ENCODE measurements around the gene ARHGAP11A.
"Not testable (repeated sequence)": the region's sequence is repeated elsewhere in the genome, so short reads cannot be mapped to it uniquely, and the experiment has no call there.

Gene ARHGAP11A, protein sequence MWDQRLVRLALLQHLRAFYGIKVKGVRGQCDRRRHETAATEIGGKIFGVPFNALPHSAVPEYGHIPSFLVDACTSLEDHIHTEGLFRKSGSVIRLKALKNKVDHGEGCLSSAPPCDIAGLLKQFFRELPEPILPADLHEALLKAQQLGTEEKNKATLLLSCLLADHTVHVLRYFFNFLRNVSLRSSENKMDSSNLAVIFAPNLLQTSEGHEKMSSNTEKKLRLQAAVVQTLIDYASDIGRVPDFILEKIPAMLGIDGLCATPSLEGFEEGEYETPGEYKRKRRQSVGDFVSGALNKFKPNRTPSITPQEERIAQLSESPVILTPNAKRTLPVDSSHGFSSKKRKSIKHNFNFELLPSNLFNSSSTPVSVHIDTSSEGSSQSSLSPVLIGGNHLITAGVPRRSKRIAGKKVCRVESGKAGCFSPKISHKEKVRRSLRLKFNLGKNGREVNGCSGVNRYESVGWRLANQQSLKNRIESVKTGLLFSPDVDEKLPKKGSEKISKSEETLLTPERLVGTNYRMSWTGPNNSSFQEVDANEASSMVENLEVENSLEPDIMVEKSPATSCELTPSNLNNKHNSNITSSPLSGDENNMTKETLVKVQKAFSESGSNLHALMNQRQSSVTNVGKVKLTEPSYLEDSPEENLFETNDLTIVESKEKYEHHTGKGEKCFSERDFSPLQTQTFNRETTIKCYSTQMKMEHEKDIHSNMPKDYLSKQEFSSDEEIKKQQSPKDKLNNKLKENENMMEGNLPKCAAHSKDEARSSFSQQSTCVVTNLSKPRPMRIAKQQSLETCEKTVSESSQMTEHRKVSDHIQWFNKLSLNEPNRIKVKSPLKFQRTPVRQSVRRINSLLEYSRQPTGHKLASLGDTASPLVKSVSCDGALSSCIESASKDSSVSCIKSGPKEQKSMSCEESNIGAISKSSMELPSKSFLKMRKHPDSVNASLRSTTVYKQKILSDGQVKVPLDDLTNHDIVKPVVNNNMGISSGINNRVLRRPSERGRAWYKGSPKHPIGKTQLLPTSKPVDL

DNA sequence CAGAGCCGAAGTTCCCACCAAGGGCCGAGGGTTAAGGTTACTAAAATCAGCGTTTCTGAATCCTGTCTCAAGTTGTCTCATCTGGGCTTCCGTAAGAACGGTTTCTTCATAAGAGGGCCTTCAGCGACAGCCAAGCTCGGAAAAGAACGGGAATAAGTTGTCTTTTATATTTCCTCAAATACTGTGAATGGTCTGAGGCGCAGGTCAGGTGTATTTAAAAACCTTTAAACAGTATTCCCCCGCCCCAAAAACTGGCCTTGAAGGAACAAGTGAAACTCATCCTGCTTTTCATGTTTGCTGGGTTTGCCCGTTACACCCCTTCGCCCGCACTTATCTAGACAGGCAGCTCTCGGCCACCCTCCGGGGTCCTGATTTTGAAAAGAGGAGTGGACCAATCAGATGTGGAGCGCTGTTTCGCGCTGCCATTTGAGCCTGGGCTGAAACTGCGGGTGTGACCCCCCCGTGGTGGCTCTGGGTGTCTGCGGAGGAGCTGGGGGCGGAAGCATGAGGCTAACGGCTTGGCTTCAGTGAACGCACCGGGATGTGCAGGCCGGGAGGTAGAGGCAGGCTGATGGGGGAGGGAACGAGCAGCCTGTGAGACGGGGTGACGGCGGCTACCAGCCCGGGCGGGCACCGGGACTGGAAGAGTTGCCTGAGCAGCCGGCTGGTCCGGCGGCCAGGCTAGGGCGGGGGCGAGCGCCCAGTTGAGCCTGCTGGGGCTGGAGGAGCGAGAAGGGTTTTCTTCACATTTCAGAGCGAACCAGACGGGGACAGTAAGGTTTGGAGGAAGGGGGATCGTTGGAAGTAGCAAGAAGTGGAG lies at the start of gene ARHGAP11A:
ARHGAP11A (plus strand) TSS at position 454 of the 820 bp plus-strand sequence. CDS start 708 bp downstream, outside the sequence.
- peak within 1 kb of the TSS; percentile 84 for H3K27ac Mint-ChIP-seq (ENCODE audit: low read depth)
- DNase-seq (ENCODE audit: low spot score in 2 of 2) (peak; percentile 71 to 82), ATAC-seq (replicated peaks; ENCODE audit: extremely low read depth, poor library complexity, severe bottlenecking) (peak; percentile 87)
- H3K4me1 Mint-ChIP-seq: peaks cover 22% of the 10 kb centered on the region
- H3K36me3 Mint-ChIP-seq (ENCODE audit: insufficient read depth); H3K27me3 Mint-ChIP-seq; H3K9me3 Mint-ChIP-seq: not testable (repeated sequence)
- peak within 1 kb of the TSS; percentile 79 for H3K4me3 Mint-ChIP-seq

DNA sequence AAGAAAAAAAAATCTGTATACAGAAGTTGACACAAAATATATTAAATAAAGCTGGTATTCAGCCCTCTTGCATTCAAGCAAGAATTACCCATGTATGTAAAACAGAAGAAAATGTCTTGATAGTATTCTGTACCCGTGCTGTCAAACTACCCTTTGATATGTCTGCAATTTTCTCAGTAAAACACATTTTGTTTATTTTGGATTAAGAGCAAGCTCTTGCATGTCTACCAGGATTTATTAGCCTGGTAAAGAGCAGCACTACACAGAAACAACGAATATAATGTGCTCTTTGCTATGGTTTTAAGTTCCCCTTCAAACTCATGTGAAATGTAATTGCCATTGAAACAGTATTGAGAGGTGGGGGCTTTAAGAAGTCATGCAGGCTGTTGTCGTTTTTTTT lies 46.3 kb upstream of the ARHGAP11A start:
- H3K27ac Mint-ChIP-seq (ENCODE audit: low read depth); DNase-seq (ENCODE audit: low spot score in 2 of 2); H3K4me3 Mint-ChIP-seq; H3K36me3 Mint-ChIP-seq (ENCODE audit: insufficient read depth); H3K9me3 Mint-ChIP-seq; H3K27me3 Mint-ChIP-seq; ATAC-seq (replicated peaks; ENCODE audit: extremely low read depth, poor library complexity, severe bottlenecking); H3K4me1 Mint-ChIP-seq: not testable (repeated sequence)

DNA sequence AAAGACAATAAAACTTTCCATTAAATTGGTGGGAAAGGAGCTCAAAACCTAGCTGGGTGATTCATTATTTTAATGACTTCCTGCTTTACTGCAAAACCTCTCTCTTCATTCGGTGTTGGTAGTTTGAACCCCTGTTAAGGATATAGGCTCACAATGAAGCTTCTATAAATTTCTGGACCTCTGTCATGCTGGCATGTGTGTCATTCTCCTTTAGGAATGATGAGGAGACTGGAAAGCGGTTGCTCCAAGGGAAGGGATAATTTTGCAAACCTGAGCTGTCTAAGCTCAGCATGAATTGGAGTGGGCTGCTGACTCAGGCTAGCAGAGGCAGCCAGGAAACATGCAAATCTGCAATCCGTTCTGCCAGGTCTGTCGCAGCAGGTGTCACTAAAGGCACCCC lies 36.8 kb upstream of the ARHGAP11A start:
- not testable (repeated sequence) for H3K4me1 Mint-ChIP-seq; H3K27me3 Mint-ChIP-seq; H3K4me3 Mint-ChIP-seq; H3K36me3 Mint-ChIP-seq (ENCODE audit: insufficient read depth); H3K9me3 Mint-ChIP-seq; ATAC-seq (replicated peaks; ENCODE audit: extremely low read depth, poor library complexity, severe bottlenecking); DNase-seq (ENCODE audit: low spot score in 2 of 2); H3K27ac Mint-ChIP-seq (ENCODE audit: low read depth)

DNA sequence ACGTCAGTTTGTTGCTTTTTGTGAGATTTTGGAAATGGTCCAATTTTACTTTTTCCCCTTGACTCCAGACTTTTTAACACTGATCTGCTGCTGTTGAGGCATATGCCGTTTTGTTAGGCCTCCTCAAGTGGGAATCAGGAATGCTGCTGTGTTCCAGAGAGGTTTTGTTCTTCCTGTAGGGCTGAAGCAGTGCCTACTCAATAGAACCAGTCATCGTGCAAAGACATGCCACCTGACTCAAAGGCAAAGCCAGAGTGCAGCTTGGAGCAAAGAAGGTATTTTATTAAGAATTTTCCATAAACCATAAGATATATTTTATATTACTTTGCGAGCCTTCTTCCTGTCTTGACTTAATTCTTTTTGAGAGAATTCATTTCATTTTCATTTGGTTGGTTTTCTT lies 29.5 kb upstream of the ARHGAP11A start:
- H3K9me3 Mint-ChIP-seq; ATAC-seq (replicated peaks; ENCODE audit: extremely low read depth, poor library complexity, severe bottlenecking); H3K36me3 Mint-ChIP-seq (ENCODE audit: insufficient read depth); H3K4me1 Mint-ChIP-seq; H3K27ac Mint-ChIP-seq (ENCODE audit: low read depth); DNase-seq (ENCODE audit: low spot score in 2 of 2); H3K4me3 Mint-ChIP-seq; H3K27me3 Mint-ChIP-seq: not testable (repeated sequence)

DNA sequence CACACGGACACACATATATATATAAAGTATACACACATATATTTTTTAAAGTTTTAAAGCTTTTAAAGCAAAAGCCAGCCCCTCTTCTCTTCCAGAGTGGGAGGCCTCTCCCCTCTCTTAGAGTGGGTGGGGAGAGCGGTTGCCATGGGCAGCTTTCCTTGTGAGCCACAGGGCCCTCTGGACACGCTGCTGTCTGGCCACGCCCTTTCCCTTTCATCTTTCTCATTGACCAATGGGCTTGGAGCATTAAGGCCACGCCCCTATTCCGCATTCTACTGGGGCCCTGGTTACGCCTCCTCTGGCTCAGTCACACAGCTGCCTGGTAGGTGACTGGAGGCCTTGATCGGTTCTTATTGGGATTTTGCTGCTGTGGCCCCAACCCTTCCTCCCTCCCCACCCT lies 22.2 kb upstream of the ARHGAP11A start, which contains the start of gene GOLGA8N:
GOLGA8N (plus strand) TSS at position 306 of the 400 bp plus-strand sequence.
- not testable (repeated sequence) for H3K4me1 Mint-ChIP-seq; H3K36me3 Mint-ChIP-seq (ENCODE audit: insufficient read depth); H3K4me3 Mint-ChIP-seq; H3K27me3 Mint-ChIP-seq; DNase-seq (ENCODE audit: low spot score in 2 of 2); H3K9me3 Mint-ChIP-seq; H3K27ac Mint-ChIP-seq (ENCODE audit: low read depth); ATAC-seq (replicated peaks; ENCODE audit: extremely low read depth, poor library complexity, severe bottlenecking)

DNA sequence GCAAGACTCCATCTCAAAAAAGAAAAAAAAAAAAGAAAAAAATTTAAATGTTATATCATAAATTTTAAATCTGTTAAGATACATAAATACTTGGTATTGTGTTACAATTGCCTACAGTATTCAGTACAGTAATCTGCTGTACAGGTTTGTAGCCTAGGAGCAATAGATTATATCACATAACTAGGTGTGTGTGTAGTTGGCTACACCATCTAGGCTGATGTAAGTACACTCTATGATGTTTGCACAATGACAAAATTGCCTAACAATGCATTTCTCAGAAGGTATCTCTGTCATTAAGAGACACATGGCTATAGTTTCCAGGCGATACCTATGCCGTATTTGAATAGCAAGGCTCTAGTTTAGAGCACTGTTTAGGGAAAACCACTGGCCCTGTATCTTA lies 5.8 kb upstream of the ARHGAP11A start:
- not testable (repeated sequence) for DNase-seq (ENCODE audit: low spot score in 2 of 2); H3K36me3 Mint-ChIP-seq (ENCODE audit: insufficient read depth); H3K27me3 Mint-ChIP-seq; ATAC-seq (replicated peaks; ENCODE audit: extremely low read depth, poor library complexity, severe bottlenecking); H3K4me3 Mint-ChIP-seq; H3K27ac Mint-ChIP-seq (ENCODE audit: low read depth); H3K9me3 Mint-ChIP-seq; H3K4me1 Mint-ChIP-seq

DNA sequence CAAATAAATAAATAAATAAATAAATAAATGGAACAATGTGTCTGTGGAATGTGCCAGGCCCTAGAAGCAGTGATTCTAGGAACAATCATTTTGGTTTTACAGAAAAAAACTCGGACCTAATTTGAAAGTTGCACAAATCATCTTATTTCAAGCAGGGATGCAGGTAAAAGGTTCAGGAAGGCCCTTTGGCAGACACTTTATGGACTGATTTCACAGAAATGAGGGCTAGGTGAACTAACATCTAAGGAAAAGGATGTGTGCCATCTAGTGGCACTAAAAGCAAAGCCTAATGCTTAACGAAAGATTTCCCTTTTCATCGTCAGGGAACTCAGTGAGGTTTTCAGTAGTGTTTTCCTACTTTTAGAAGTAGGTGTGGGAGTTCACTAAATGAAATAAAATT lies 4.6 kb upstream of the ARHGAP11A start:
- H3K9me3 Mint-ChIP-seq; DNase-seq (ENCODE audit: low spot score in 2 of 2); ATAC-seq (replicated peaks; ENCODE audit: extremely low read depth, poor library complexity, severe bottlenecking): not testable (repeated sequence)

DNA sequence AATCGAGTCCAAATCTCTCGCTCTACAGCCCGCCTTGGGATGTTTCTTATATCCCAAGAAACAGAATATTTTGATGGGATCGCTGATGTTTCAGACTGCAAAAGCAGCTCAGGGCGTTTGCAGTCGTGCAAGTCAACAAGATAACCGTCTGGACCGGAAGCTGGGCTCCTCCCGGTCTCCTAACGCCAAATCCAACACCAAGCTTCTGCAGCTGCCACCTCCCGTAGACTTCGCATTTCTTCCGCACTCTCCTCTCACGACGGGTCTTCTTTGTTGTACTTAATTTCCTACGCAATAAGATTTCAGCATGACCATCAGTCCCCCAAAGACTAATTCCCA lies 623 bp upstream of the ARHGAP11A start:
- peak; percentile 10 for ATAC-seq (replicated peaks; ENCODE audit: extremely low read depth, poor library complexity, severe bottlenecking)
- not testable (repeated sequence) for H3K36me3 Mint-ChIP-seq (ENCODE audit: insufficient read depth); H3K27me3 Mint-ChIP-seq; DNase-seq (ENCODE audit: low spot score in 2 of 2); H3K9me3 Mint-ChIP-seq
- H3K4me3 Mint-ChIP-seq: peak overlapping the region; percentile 79
- H3K27ac Mint-ChIP-seq (ENCODE audit: low read depth): peak overlapping the region; percentile 84
- H3K4me1 Mint-ChIP-seq: peaks cover 22% of the 10 kb centered on the region

More for the DNA sequence above, 4.6 kb upstream of the ARHGAP11A start:
- not testable (repeated sequence) for H3K27me3 Mint-ChIP-seq; H3K27ac Mint-ChIP-seq (ENCODE audit: low read depth); H3K4me3 Mint-ChIP-seq
- peaks cover 11% of the 10 kb centered on the region for H3K4me1 Mint-ChIP-seq
- peaks cover 10% of the 10 kb centered on the region for H3K36me3 Mint-ChIP-seq (ENCODE audit: insufficient read depth)

DNA sequence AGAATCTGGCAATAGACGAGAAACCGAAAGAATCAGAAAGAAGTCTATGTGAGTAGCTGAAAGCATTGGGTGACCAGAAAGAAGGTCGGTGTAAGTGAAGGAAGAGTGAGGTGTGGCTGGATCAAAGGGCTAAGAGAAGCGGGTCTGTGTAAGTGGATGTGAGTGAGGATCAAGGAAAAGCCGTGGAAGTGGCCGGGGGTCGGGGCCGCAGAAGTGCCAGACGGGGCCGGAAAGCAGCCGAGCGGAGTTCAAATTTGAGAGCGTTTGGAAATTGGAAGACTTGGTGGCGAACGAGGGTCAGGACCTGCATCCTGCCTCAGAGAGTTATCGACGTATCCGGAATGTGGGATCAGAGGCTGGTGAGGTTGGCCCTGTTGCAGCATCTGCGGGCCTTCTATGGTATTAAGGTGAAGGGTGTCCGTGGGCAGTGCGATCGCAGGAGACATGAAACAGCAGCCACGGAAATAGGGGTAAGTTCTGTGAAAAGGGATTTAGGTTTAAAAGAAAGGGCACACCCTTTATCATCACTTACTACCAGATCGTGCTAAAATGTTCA lies 645 bp downstream of the ARHGAP11A start:
- H3K27ac Mint-ChIP-seq (ENCODE audit: low read depth): peak overlapping the region; percentile 84
- ATAC-seq (replicated peaks; ENCODE audit: extremely low read depth, poor library complexity, severe bottlenecking): peak; percentile 7
- H3K9me3 Mint-ChIP-seq; H3K27me3 Mint-ChIP-seq; H3K36me3 Mint-ChIP-seq (ENCODE audit: insufficient read depth); DNase-seq (ENCODE audit: low spot score in 2 of 2): not testable (repeated sequence)
- H3K4me3 Mint-ChIP-seq: peak overlapping the region; percentile 79
- H3K4me1 Mint-ChIP-seq: peaks cover 22% of the 10 kb centered on the region

DNA sequence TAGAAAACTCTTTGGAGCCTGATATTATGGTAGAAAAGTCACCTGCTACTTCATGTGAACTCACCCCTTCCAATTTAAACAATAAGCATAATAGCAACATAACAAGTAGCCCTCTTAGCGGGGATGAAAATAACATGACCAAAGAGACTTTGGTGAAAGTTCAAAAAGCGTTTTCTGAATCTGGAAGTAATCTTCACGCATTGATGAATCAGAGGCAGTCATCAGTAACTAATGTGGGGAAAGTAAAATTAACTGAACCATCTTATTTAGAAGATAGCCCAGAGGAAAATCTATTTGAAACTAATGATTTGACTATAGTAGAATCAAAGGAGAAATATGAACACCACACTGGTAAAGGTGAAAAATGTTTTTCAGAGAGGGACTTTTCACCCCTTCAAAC lies 21.1 kb downstream of the ARHGAP11A start:
- H3K4me1 Mint-ChIP-seq: no peaks in the 10 kb centered on the region
- peaks cover 3% of the 10 kb centered on the region for H3K36me3 Mint-ChIP-seq (ENCODE audit: insufficient read depth)
- no peaks in the 10 kb centered on the region for H3K9me3 Mint-ChIP-seq
- no peak for ATAC-seq (replicated peaks; ENCODE audit: extremely low read depth, poor library complexity, severe bottlenecking)
- H3K27ac Mint-ChIP-seq (ENCODE audit: low read depth): no peak overlapping the region
- no peak for DNase-seq (ENCODE audit: low spot score in 2 of 2)
- H3K4me3 Mint-ChIP-seq: no peak overlapping the region
- H3K27me3 Mint-ChIP-seq: no peaks in the 10 kb centered on the region

DNA sequence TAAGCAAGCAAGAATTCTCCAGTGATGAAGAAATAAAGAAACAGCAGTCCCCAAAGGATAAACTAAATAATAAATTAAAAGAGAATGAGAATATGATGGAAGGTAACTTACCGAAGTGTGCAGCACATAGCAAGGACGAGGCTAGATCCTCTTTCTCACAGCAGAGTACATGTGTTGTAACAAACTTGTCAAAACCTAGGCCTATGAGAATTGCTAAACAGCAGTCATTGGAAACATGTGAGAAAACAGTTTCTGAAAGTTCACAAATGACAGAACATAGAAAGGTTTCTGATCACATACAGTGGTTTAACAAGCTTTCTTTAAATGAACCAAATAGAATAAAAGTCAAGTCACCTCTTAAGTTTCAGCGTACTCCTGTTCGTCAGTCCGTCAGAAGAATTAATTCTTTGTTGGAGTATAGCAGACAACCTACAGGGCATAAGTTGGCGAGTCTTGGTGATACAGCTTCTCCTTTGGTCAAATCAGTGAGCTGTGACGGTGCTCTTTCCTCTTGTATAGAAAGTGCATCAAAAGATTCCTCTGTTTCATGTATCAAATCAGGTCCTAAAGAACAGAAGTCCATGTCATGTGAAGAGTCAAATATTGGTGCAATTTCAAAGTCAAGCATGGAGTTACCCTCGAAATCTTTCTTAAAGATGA lies 21.7 kb downstream of the ARHGAP11A start:
- DNase-seq (ENCODE audit: low spot score in 2 of 2) (no peak), ATAC-seq (replicated peaks; ENCODE audit: extremely low read depth, poor library complexity, severe bottlenecking) (no peak)
- no peak overlapping the region for H3K27ac Mint-ChIP-seq (ENCODE audit: low read depth)
- no peak overlapping the region for H3K4me3 Mint-ChIP-seq
- H3K9me3 Mint-ChIP-seq: no peaks in the 10 kb centered on the region
- H3K27me3 Mint-ChIP-seq: no peaks in the 10 kb centered on the region
- no peaks in the 10 kb centered on the region for H3K4me1 Mint-ChIP-seq
- peaks cover 3% of the 10 kb centered on the region for H3K36me3 Mint-ChIP-seq (ENCODE audit: insufficient read depth)

Data from central memory CD8-positive, alpha-beta T cell (primary cell).